Endothelial cell of umbilical vein (primary cell): ENCODE data around the gene TCERG1L. TPM values are rescaled to one million over a fixed set of nuclear protein-coding genes. Genes with fewer than 3 reads are reported as not detected.

Experiments
- BruUV-seq: library from RNA; stranded (reverse); fragments of 400-500 nt; replicated peaks from 2 replicates; lab custom pipeline; 2021; lab: Mats Ljungman, UMichigan
- CTCF ChIA-PET: fragments of 300-600, 350-600 bp; sonication (Branson Sonifier 250); formaldehyde crosslinking; loops from one replicate; lab custom pipeline; 2021; ENCODE audit warnings: antibody characterized with exemption, inconsistent platforms; lab: Charles Lee
- POLR2A ChIA-PET: fragments of 300-600, 350-600 bp; sonication (Branson Sonifier 250); formaldehyde crosslinking; loops from one replicate; lab custom pipeline; 2021; ENCODE audit warnings: antibody characterized with exemption, inconsistent platforms; lab: Charles Lee
- DNase-seq: peaks from one replicate; pipeline ENCODE4 v3.0.0-alpha.2; 2011; ENCODE audit warnings: low read depth, low spot score
- FAIRE-seq: peaks from 2 replicates; lab custom pipeline; 2011; peaks lifted over from hg19 to GRCh38; lab: Jason Lieb, UNC
- H2AFZ ChIP-seq: 2 replicates; pipeline ENCODE4 v1.6.0; 2012; ENCODE audit warnings: low read depth, low read length, control low read depth, inconsistent platforms
- H3K27ac ChIP-seq: 2 replicates; pipeline ENCODE4 v1.5.1; 2011; ENCODE audit warnings: low read depth, mild to moderate bottlenecking, control low read depth, low read length, moderate library complexity; ENCODE audit not compliant: insufficient read depth
- H3K27me3 ChIP-seq, 2 experiments: 2 replicates each; pipeline versions ENCODE4 v1.6.0 to v1.6.1; 2011; ENCODE audit warnings: low read length in 2 of 2, mixed read lengths in 1 of 2; ENCODE audit not compliant: control insufficient read depth in 2 of 2, insufficient read depth in 2 of 2
- H3K36me3 ChIP-seq, 2 experiments: 2 replicates in 1 of 2; 3 replicates in 1 of 2; pipeline ENCODE4 v1.5.1; 2011; ENCODE audit warnings: low read length in 2 of 2, mild to moderate bottlenecking in 1 of 2, moderate library complexity in 1 of 2; ENCODE audit not compliant: control insufficient read depth in 2 of 2, insufficient read depth in 2 of 2; ENCODE audit errors: extremely low read depth in 1 of 2
- H3K4me1 ChIP-seq: 3 replicates; pipeline ENCODE4 v1.5.1; 2011; ENCODE audit warnings: mild to moderate bottlenecking, low read length; ENCODE audit not compliant: control insufficient read depth, insufficient read depth; ENCODE audit errors: extremely low read depth
- H3K4me2 ChIP-seq: 2 replicates; pipeline ENCODE4 v1.6.1; 2011; ENCODE audit warnings: low read length, control low read depth, mixed read lengths; ENCODE audit not compliant: insufficient read depth
- H3K4me3 ChIP-seq, 3 experiments: fragments of 200-600 bp in 1 of 3; sonication (generic), shearing (Covaris generic) in 1 of 3; replicated peaks in 1 of 3; 2 replicates each; pipeline ENCODE4 v1.5.1; 2011 to 2016; ENCODE audit warnings: control low read depth in 3 of 3, low read length in 3 of 3, mild to moderate bottlenecking in 2 of 3, inconsistent platforms in 1 of 3, low read depth in 1 of 3, moderate library complexity in 1 of 3; ENCODE audit not compliant: insufficient read depth in 1 of 3
- H3K79me2 ChIP-seq: 2 replicates; pipeline ENCODE4 v1.6.0; 2012; ENCODE audit warnings: low read length, inconsistent platforms; ENCODE audit not compliant: control insufficient read depth, insufficient read depth
- H3K9ac ChIP-seq: replicated peaks from 2 replicates; pipeline ENCODE3; 2011; ENCODE audit warnings: low read length, control low read depth; ENCODE audit not compliant: insufficient read depth; ENCODE audit errors: extremely low read depth
- H3K9me1 ChIP-seq: replicated peaks from 3 replicates; pipeline ENCODE4 v1.6.0; 2011; ENCODE audit warnings: mild to moderate bottlenecking, low read length; ENCODE audit not compliant: control insufficient read depth, insufficient read depth; ENCODE audit errors: extremely low read depth
- H3K9me3 ChIP-seq: replicated peaks from 2 replicates; pipeline ENCODE4 v1.5.1; 2012; ENCODE audit warnings: low read length, inconsistent platforms; ENCODE audit not compliant: control insufficient read depth, insufficient read depth
- H4K20me1 ChIP-seq: replicated peaks from 2 replicates; pipeline ENCODE3; 2011; ENCODE audit warnings: mild to moderate bottlenecking, low read length; ENCODE audit not compliant: control insufficient read depth, insufficient read depth; ENCODE audit errors: extremely low read depth
- FOS ChIP-seq: IDR thresholded peaks from 2 replicates; pipeline ENCODE4 v1.6.1; 2011; ENCODE audit warnings: mild to moderate bottlenecking, low read length, moderate library complexity, borderline replicate concordance; ENCODE audit not compliant: insufficient read depth
- JUN ChIP-seq: IDR thresholded peaks from 2 replicates; pipeline ENCODE4 v1.6.1; 2011; ENCODE audit warnings: borderline replicate concordance, low read depth; ENCODE audit not compliant: insufficient read length, insufficient read depth
- MYC ChIP-seq: IDR thresholded peaks from one replicate; pipeline ENCODE4 v1.6.1; 2011; ENCODE audit warnings: mild to moderate bottlenecking, low read depth, low read length
- POLR2A ChIP-seq: IDR thresholded peaks from 2 replicates; pipeline ENCODE4 v1.6.1; 2012; ENCODE audit warnings: low read depth, mild to moderate bottlenecking, control low read depth, low read length
- POLR2AphosphoS5 ChIP-seq: IDR thresholded peaks from 2 replicates; pipeline ENCODE4 v1.6.1; 2012; ENCODE audit warnings: low read depth, mild to moderate bottlenecking, control low read depth, low read length, moderate library complexity; ENCODE audit not compliant: insufficient read depth
- dilution Hi-C: fragments of 300-500 bp; cut with MboI; formaldehyde crosslinking; loops from one replicate; pipeline ENCODE4 v1.15.0; 2019; ENCODE audit warnings: low sequenced_read_pairs; ENCODE audit not compliant: extremely low pct_ligation_motif_present
- intact Hi-C: fragments of 100-400 bp; cut with micrococcal nuclease; formaldehyde crosslinking; loops from one replicate; pipeline ENCODE4 v1.10.0; 2022
- polyA plus RNA-seq, 4 experiments: library from polyadenylated mRNA; depleted of rRNA in 3 of 4; stranded (reverse) in 3 of 4; unstranded in 1 of 4; fragments of >200 nt; gene quantifications; 2 replicates each; pipeline versions ENCODE4 v1.2.1 to v1.2.3, GENCODE V29; 2011 to 2012; ENCODE audit warnings: missing spikeins in 1 of 4
- total RNA-seq: library from RNA; stranded (reverse); gene quantifications from 2 replicates; pipeline ENCODE4 v1.2.3, GENCODE V29; 2021
- TF ChIP-seq, protein P1 (sequence below): IDR thresholded peaks from 2 replicates; pipeline ENCODE4 v1.6.1; 2011; ENCODE audit not compliant: insufficient read depth, insufficient read length

The TCERG1L gene
- total and polyA plus RNA-seq, 2 donors (not counting 3 experiments of a cell fraction or from before 2014, with no cell fraction given), result not detected

DNA sequence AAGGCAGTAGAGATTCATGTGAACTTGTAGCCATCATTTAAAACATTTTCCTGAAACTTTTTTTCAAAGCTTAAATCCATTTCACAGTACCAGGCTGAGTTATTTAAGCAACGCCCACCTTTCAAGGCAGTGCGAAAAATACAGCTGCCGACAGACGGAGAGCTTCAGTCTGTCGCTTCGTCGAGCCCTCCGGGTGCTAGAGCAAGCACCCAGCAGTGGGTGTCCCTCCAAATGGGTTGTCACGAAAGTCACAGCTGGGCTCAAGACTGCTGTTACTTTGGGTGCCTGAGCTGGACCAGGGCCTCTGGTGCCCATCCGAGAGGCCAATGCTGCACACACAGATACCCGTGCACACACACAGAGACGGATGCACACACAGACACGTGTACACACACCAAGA, 135.6 kb downstream of the TCERG1L start:
- Histone ChIP-seq H3K27ac (no peak overlapping the region), H3K4me1 (no peaks in the 10 kb centered on the region), H3K36me3 (no peaks in the 10 kb centered on the region), H3K9me3 (peaks cover 21% of the 10 kb centered on the region), H3K4me2 (no peak overlapping the region), H3K9me1 (no peaks in the 10 kb centered on the region), H3K27me3 (no peaks in the 10 kb centered on the region), H3K79me2 (no peaks in the 10 kb centered on the region), H3K9ac (no peak overlapping the region), H2AFZ (no peak overlapping the region), H3K4me3 (no peak overlapping the region), H4K20me1 (no peaks in the 10 kb centered on the region)
- ChIA-PET POLR2A (no interaction called here), CTCF (no interaction called here)
- dilution Hi-C loops (no loop called here), intact Hi-C loops (no loop called here)
- no TSS peak for BruUV-seq
- no peak for DNase-seq
- no peak for TF ChIP-seq MYC
- no peak for TF ChIP-seq POLR2AphosphoS5
- no peak for TF ChIP-seq FOS
- no peak for TF ChIP-seq POLR2A
- TF ChIP-seq, protein P1, sequence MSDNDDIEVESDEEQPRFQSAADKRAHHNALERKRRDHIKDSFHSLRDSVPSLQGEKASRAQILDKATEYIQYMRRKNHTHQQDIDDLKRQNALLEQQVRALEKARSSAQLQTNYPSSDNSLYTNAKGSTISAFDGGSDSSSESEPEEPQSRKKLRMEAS, result no peak
- FAIRE-seq, result no peak

DNA sequence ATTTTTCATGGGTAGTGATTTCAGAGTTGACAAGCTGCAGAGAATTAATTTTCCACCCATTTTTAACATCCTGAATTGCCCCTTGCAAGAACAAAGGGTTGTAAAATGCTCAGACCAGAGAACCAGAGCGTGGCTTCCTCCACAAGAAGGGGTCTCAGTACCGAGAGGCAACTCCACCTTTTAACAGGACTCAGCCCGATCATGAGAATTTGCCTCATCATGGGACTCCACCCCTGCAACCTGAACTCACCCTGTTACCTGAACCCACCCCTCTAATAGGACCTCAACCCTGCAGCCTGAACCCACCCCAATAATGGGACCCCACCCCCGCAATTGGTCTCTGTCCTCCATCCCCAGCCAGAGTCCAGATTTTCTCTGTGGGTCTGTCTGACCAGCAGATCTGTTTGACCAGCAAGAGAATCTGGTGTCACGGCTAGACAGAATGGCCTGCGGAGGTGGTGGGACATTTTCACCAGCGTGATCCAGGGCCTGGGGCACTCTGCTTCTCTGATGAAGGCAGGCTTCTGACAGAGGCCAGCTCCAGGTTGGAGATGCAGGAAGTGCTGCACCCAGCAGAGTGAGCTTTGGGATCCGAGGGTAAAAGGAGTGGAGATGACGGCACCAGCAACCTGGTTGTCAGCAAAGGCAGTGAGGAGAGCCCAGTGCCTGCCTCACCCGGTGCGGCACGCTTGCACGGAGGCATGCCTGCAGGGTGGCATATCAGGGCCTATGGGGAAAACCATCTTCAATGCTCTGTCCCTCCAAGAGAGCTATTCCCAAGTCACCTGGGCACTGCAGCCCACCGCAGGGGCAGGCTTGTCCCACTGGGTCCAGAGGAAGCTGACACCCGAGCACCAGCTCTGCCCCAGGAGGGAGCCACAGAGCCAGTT, 136.6 kb downstream of the TCERG1L start:
- H3K9me3 ChIP-seq, result peaks cover 18% of the 10 kb centered on the region
- no TSS peak for BruUV-seq
- intact Hi-C loops (no loop called here), dilution Hi-C loops (no loop called here)
- H3K4me1 ChIP-seq, result no peaks in the 10 kb centered on the region
- H3K79me2 ChIP-seq, result no peaks in the 10 kb centered on the region
- TF ChIP-seq JUN, result no peak
- ChIA-PET POLR2A (no interaction called here), CTCF (no interaction called here)
- FAIRE-seq (no peak), DNase-seq (no peak)
- H3K9ac ChIP-seq, result no peak overlapping the region
- H4K20me1 ChIP-seq, result no peaks in the 10 kb centered on the region
- H2AFZ ChIP-seq, result no peak overlapping the region
- no peaks in the 10 kb centered on the region for H3K9me1 ChIP-seq
- H3K4me3 ChIP-seq, result no peak overlapping the region
- no peaks in the 10 kb centered on the region for H3K27me3 ChIP-seq
- no peaks in the 10 kb centered on the region for H3K36me3 ChIP-seq
- H3K4me2 ChIP-seq, result no peak overlapping the region
- no peak overlapping the region for H3K27ac ChIP-seq
